Astrocyte of the spinal cord (primary cell): ENCODE measurements around the gene MEGF6.

Source experiments
- DNase-seq: peaks from one replicate; pipeline ENCODE4 v3.0.0; 2011; ENCODE audit warnings: low read depth, low spot score
- H3K4me3 ChIP-seq: 2 replicates; pipeline ENCODE4 v1.5.1; 2011; ENCODE audit warnings: low read depth, mild to moderate bottlenecking, low read length, moderate library complexity
- in situ Hi-C: cut with HindIII; loops from 2 replicates; pipeline ENCODE4 v1.10.0; 2017; ENCODE audit warnings: low sequenced_read_pairs
- TF ChIP-seq, protein P1 (sequence below): IDR thresholded peaks from 2 replicates; pipeline ENCODE4 v1.5.1; 2012; ENCODE audit warnings: low read depth, mild to moderate bottlenecking, low read length, inconsistent platforms

Gene MEGF6

DNA sequence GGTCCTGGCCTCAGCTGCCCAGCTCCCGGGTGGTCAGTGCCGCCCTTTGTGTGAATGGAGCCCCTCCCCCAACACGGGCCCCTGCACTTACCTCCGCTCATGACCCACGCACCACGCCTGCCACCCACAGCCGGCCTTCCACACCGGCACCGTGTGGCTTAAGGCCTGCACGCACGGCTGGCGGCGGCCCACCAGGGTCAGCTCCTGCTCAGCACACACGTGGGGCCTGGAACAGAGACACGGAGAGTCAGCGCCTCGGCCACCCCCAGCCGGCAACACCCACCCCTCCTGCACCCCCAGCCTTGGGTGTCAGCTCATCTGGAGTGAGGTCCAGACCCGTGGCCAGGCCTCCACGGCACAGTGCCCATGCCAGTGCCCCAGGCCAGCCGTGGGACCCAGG is 8.9 kb downstream of the MEGF6 start:
- in situ Hi-C loops, result no loop called here
- TF ChIP-seq, protein P1, sequence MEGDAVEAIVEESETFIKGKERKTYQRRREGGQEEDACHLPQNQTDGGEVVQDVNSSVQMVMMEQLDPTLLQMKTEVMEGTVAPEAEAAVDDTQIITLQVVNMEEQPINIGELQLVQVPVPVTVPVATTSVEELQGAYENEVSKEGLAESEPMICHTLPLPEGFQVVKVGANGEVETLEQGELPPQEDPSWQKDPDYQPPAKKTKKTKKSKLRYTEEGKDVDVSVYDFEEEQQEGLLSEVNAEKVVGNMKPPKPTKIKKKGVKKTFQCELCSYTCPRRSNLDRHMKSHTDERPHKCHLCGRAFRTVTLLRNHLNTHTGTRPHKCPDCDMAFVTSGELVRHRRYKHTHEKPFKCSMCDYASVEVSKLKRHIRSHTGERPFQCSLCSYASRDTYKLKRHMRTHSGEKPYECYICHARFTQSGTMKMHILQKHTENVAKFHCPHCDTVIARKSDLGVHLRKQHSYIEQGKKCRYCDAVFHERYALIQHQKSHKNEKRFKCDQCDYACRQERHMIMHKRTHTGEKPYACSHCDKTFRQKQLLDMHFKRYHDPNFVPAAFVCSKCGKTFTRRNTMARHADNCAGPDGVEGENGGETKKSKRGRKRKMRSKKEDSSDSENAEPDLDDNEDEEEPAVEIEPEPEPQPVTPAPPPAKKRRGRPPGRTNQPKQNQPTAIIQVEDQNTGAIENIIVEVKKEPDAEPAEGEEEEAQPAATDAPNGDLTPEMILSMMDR, result no peak
- no peak overlapping the region for H3K4me3 ChIP-seq
- DNase-seq, result no peak

DNA sequence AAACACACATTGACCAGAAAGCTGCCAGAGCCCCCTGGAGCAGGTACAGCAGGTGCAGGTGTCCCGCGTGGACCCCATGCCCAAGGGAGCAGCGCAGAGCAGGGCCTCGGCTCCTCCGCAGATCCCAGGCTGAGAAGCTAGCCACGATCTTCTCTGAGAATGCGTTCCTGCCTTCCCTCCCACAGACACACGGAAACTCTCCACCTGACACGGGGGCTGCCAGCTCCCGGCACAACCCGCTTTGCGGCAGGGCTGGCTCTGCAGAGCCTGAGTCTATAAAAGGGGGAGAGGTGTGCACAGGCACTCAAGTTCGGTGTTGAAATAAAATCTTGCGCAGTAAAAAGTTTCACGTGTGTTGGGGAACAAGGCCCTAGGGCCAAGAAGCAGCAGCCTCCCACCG is 9.6 kb downstream of the MEGF6 start:
- in situ Hi-C loops, result no loop called here
- H3K4me3 ChIP-seq, result no peak overlapping the region
- TF ChIP-seq, protein P1, result no peak
- DNase-seq, result no peak

GRCh38 chr1:3600354-3600753 is 11.0 kb downstream of the MEGF6 start:
- in situ Hi-C loops, result no loop called here
- no peak overlapping the region for H3K4me3 ChIP-seq
- TF ChIP-seq, protein P1, result no peak
- no peak for DNase-seq

DNA sequence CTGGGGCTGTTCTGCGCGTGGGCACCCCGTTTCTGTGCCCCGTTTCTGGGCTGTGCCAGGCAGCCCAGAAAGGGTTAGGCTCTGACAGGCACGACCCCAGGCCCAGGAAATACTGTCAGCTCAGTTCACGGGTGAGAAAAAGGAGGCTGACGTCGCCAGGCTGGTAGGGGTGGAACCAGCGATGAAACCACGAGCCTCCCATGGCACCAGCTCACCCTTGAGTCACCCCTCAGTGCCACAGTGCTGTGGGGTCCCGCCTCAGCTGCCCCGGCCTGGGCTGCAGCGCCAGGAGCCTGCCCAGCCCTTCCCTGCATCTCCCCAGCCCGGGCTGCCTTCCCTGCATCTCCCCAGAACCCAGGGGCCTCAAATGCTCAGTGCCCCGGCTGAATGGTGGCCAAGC is 11.5 kb downstream of the MEGF6 start:
- TF ChIP-seq, protein P1, result no peak
- DNase-seq, result no peak
- H3K4me3 ChIP-seq, result no peak overlapping the region
- in situ Hi-C loops, result no loop called here

GRCh38 chr1:3599286-3599811 is 12.0 kb downstream of the MEGF6 start:
- no peak overlapping the region for H3K4me3 ChIP-seq
- no peak for DNase-seq
- in situ Hi-C loops, result no loop called here
- TF ChIP-seq, protein P1, result no peak

GRCh38 chr1:3598522-3599285 is 12.6 kb downstream of the MEGF6 start:
- no peak for DNase-seq
- TF ChIP-seq, protein P1, result no peak
- in situ Hi-C loops, result no loop called here
- H3K4me3 ChIP-seq, result no peak overlapping the region
